ENCODE measurements around the gene VCX. TPM values are rescaled to one million over a fixed set of nuclear protein-coding genes. Genes with fewer than 3 reads are reported as not detected.
"Not testable (repeated sequence)": the region's sequence is repeated elsewhere in the genome, so short reads cannot be mapped to it uniquely, and the experiment has no call there.

The VCX gene
- not detected for total RNA-seq

DNA sequence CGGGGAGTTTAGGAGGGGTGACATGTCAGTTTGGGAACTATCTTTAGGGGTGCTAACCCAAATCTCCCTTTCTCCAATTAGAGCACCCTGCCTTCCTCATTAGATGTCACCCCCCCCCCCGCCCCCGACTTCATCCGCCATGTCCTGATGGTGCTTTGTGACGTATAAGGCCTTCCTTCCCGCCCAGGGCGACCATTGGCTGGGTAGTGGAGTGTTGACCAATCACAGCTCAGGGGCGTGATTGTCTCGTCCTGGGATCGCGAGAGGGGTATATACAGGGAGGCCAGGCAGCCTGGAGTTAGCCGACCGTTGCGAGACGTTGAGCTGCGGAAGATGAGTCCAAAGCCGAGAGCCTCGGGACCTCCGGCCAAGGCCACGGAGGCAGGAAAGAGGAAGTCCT lies at the start of gene VCX:
TSS of gene VCX (plus strand) at position 301 of the 400 bp plus-strand sequence. CDS start at position 334, 33 bp downstream.
- DNase-seq: not testable (repeated sequence)

DNA sequence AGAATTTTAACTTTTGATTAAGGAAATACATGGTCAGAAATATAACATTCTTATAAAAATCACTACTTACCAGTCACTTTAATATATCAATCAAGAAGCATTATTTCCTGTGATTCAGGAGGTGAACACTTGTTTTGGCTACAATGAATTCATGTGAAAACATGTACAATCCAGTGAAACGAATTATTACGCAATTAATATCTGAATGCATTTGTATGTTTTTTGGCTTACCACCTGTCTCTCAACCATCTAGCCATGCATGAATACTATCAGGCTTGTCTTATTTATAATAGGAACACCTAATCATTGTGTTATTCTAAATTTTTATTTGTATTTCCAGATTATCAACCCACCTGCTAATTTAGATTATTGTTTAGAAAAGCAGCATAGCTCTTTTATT lies 44.6 kb upstream of the VCX start:
- DNase-seq: no peak

DNA sequence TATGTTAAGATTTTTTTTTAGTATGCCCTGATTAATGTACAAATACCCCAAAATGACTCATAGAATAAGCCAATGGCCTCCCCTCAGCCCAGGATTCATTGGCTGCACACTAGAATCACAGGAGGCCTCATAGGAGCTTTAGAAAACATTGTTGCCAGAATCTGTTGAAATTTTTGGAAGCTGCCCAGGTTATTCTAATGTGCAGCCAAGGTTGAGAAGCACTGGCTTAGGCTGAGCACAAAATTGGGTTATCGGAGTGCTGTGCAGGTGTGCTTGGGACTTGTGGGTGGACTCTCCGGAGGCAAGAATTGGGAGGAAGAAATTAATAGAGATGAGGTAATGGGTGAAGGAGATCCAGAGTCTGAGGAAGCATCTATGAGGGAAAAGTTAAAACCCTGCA lies 41.3 kb upstream of the VCX start:
- no peak for DNase-seq

DNA sequence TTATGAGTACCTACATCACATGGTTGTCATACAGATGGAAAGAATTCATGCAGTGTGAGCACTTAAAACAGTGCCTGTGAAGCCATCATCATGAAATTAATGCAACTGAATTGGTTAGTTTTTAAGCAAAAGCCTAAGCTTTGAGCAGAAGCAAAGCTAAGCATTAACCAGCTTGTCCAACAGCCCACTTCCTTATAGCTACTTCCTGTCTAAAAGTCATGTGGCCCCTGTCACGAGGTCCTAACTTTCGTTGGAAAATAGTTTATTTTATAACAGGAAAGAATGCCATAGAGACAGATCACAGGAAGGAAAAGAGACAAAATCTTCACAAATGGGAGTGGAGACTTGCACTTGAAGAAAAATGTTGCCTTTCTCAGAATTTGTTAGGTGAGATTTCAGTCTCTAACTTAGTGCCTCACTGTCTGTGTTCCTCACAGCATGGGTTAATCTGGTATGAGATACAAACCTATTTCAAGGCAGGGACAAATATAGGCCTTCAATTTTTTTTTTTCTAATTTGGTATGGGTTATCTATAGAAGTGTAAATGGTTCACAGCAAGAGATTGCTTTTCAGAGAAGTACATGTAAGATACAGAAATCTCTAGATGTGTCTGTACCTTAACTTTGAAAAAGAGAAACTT lies 27.7 kb upstream of the VCX start:
- DNase-seq: no peak

- no peak for DNase-seq
These were observed 14.4 kb upstream of the VCX start for GRCh38 chrX:7828594-7828993.

DNA sequence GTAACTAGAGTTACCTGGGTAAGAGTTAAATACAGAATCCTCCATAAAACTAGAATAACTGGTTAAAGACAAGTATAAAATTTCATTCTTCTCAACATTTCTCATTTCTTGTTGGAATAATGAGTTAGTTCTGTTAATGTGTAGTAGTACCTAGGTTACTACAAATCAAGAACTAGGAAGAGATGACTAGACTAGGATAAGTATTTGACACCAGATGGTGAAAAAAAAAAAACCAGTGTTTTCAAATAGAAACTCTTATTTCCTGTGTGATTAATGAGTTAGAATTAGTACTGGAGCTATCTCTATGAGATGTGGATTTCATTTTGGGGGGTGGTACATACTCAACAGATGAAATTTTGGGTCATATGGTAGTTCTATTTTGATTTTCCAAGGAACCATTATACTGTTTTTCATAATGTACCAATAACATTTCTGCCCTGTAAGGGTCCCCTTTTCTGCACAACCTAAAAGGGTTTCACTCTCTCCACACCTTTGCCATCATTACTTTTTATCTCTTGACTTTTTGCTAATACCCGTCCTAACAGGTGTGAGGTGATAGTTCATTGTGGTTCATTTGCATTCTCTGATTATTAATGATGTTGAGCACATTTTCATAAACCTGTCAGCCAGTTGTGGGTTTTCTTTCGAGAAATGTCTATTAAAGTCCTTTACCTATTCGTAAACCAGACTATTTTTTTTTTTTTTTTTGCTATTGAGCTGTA lies 1.7 kb upstream of the VCX start:
- DNase-seq: no peak

GRCh38 chrX:7852166-7852565 lies 9.2 kb downstream of the VCX start:
- DNase-seq: no peak

DNA sequence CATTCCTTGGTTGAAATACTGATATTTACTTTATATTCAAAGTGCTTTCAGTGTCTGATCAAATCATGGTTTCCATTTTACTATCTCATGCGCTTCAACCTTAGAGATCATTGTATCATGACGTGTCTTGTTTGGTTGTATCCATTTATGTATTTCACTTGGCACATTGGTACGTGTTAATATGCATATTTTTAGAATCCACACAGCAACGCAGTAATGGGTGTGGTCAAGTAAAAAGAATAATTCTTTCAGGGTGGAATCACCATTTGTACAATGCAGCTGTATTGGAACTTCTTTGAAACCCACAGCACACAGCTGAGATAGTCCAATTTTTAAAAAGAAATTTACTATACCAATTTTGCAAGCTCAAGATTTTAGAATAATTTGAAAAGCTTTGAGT lies 29.1 kb downstream of the VCX start:
- no peak for DNase-seq

- DNase-seq: no peak
These were observed 34.0 kb downstream of the VCX start for GRCh38 chrX:7876957-7877356.

DNA sequence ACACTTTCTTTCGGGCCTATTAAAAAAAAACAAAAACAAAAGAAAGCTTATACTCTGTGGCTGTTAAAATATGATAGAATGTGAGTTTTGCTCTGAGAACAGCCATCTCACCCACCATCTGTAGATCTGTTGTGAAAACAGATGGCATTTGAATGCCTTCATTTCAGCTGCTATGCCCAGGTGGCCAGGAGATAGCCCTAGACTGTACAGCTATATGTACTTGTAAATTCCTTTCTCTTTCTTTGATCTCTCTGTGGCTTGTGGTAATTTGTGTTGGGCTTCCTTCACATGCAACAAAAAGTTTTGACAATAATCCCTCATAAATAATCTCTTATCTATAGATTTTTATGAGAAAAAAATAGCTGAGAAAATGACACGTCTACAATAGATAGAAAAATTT lies 46.2 kb downstream of the VCX start:
- DNase-seq: no peak

DNA sequence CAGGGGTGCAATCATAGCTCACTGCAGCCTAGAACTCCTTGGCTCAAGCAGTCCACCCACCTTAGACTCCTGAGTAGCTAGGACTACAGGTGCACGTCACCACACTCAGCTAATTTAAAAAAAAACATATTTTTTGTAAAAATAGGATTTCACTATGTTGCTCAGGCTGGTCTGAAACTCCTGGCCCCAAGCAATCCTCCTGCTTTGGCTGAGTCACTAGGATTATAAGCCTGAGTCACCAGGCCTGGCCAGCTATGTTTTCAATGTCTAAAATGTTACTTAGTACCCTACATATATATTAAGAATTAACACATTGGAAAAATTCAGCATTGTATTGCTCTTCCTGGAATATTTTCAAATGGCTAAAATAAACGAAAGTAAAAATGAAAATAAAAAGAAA lies 46.7 kb downstream of the VCX start:
- no peak for DNase-seq

DNA sequence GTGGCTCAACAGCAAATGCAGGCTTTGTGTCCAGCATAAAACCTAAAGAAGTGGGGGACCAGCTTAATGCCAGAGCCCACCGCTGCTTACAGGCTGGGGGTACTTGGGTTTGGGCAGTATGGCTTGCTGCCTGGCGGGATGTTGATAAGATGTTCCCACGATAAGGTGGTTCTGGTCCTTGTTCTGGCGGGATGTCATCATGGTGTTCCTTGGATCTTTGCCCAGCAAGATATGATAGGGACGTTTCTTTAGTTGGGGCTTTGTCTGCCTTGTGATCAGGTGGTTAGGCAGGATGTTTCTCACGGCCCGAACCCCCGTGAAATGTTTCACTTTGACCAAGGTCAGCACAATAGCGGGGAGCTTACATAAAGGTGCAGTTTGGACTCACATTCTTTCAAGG lies 49.0 kb downstream of the VCX start:
- no peak for DNase-seq

Other genes with a start within 250 kb of the VCX start
- 16.1 TPM for gene PNPLA4, start 84.2 kb downstream of the VCX start, total RNA-seq

Data from occipital lobe (tissue), 2 donors.